RPMI7951 (cell line): ENCODE measurements around the gene SPDYE3. TPM values are rescaled to one million over a fixed set of nuclear protein-coding genes. Genes with fewer than 3 reads are reported as not detected.
"Not testable (repeated sequence)": the region's sequence is repeated elsewhere in the genome, so short reads cannot be mapped to it uniquely, and the experiment has no call there.

Source experiments
- DNase-seq: peaks from one replicate; pipeline ENCODE4 v3.0.0-alpha.2; 2012; ENCODE audit warnings: low read depth
- total RNA-seq: library from RNA; depleted of rRNA; stranded (reverse); fragments of >200 nt; shearing (Covaris generic); gene quantifications from 2 replicates; pipeline ENCODE4 v1.2.3, GENCODE V29; 2014

SPDYE3 gene
- total RNA-seq, 1 experiment from 2014 or later: not detected

- DNase-seq: no peak
Observed at GRCh38 chr7:100349757-100350156, 42.3 kb downstream of the SPDYE3 start.

- DNase-seq: no peak
Observed at GRCh38 chr7:100351657-100352058, 44.2 kb downstream of the SPDYE3 start.

GRCh38 chr7:100352230-100352781 is 44.8 kb downstream of the SPDYE3 start:
- not testable (repeated sequence) for DNase-seq

GRCh38 chr7:100352984-100353684 is 45.6 kb downstream of the SPDYE3 start:
- DNase-seq: no peak

GRCh38 chr7:100353685-100354330 is 46.3 kb downstream of the SPDYE3 start:
- no peak for DNase-seq

GRCh38 chr7:100356416-100357068 is 49.0 kb downstream of the SPDYE3 start:
- DNase-seq: no peak

GRCh38 chr7:100357131-100357561 is 49.6 kb downstream of the SPDYE3 start:
- DNase-seq: no peak

- DNase-seq: no peak
Observed at GRCh38 chr7:100358027-100358856, 50.7 kb downstream of the SPDYE3 start, which contains the start of gene PILRB. PILRB (plus strand) TSS chr7:100358117; CDS start chr7:100358303, 186 bp downstream.

- DNase-seq: no peak
Observed at GRCh38 chr7:100358857-100359212, 51.3 kb downstream of the SPDYE3 start.

- no peak for DNase-seq
Observed at GRCh38 chr7:100360135-100360854, 52.8 kb downstream of the SPDYE3 start.

GRCh38 chr7:100363098-100363497 is 55.6 kb downstream of the SPDYE3 start:
- DNase-seq: no peak

- DNase-seq: not testable (repeated sequence)
Observed at GRCh38 chr7:100363797-100364196, 56.3 kb downstream of the SPDYE3 start.

GRCh38 chr7:100364480-100364879 is 57.0 kb downstream of the SPDYE3 start:
- DNase-seq: no peak

- DNase-seq: not testable (repeated sequence)
Observed at GRCh38 chr7:100365998-100366367, 58.5 kb downstream of the SPDYE3 start.

- DNase-seq: no peak
Observed at GRCh38 chr7:100366411-100367250, 59.1 kb downstream of the SPDYE3 start.

GRCh38 chr7:100367251-100367620 is 59.7 kb downstream of the SPDYE3 start:
- no peak for DNase-seq

- no peak for DNase-seq
Observed at GRCh38 chr7:100367676-100368613, 60.4 kb downstream of the SPDYE3 start.

- no peak for DNase-seq
Observed at GRCh38 chr7:100369105-100369504, 61.6 kb downstream of the SPDYE3 start.

- DNase-seq: no peak
Observed at GRCh38 chr7:100370303-100370702, 62.8 kb downstream of the SPDYE3 start.
